Stimulated activated CD4-positive, alpha-beta T cell treated with anti-CD3 and anti-CD28 coated beads, Interleukin-2, amount 100 ng/mL, for 48 hours (primary cell): Measurements from ENCODE around the gene DOCK8.

Experiments used
- DNase-seq, 2 donors: peaks; one replicate each; pipeline ENCODE4 v3.0.0-alpha.2; 2020

The DOCK8 gene

GRCh38 chr9:431701-432100 lies 217.0 kb downstream of the DOCK8 start:
- no peak for DNase-seq

DNA sequence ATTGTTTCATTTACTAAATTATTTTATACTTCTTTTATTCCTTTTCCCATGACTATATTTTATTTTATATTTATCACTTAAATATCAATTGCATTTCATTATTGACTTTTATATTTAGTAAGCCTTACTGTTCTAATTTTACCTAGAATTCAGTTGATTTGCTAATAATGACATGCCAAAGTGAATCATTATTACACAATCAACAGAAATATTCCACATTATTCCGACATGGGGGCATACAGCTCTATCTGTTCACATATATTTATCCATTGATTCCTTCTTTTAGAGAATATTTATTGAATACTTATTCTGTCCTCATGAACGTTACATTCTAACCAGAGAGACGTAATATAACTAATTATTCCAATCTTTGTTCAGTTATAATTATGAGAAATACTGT lies 221.8 kb downstream of the DOCK8 start:
- no peak for DNase-seq

- no peak for DNase-seq
Observed at GRCh38 chr9:437066-437465, 222.4 kb downstream of the DOCK8 start.

DNA sequence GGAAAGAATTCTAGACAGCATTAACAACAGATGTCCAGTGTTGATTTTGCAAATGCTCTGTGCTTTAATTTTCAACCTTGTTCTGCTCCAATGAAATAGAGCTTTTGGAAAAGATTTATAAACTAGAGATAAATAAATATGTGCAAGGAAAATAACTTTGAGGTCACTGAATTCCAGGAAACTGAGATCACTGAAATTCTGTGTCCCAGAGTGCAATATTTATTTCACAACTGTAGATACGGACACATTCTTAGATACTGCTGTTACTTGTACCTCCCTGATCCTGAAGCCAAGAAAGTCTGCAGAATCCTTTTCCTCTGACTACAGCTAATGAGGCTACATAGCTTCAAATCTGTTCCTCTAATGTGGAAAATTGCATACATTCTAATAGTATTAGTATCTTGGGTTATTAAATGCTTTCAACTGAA lies 222.9 kb downstream of the DOCK8 start:
- no peak for DNase-seq

DNA sequence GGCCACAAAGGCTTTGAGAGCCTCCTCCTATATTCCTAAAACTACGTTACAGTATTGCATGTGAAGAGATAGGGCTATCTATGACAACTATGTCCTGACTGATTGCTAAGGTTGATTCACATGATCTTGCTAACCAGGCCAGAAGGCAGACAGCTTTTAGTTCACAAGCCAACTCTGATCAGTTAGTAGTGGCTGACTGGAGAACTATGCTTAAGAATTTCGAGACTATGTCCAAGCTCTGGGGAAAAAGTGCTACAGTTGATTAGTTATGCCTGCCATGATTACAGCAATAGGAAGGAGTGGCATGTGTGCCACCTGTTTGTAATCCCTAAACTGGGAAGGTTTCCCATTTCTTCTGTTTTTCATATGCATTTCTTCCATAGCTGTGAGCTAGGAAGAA lies 223.4 kb downstream of the DOCK8 start:
- no peak for DNase-seq

- DNase-seq, result no peak
Observed at GRCh38 chr9:438961-439768, 224.5 kb downstream of the DOCK8 start.

- no peak for DNase-seq
Observed at GRCh38 chr9:441126-441525, 226.5 kb downstream of the DOCK8 start.

DNA sequence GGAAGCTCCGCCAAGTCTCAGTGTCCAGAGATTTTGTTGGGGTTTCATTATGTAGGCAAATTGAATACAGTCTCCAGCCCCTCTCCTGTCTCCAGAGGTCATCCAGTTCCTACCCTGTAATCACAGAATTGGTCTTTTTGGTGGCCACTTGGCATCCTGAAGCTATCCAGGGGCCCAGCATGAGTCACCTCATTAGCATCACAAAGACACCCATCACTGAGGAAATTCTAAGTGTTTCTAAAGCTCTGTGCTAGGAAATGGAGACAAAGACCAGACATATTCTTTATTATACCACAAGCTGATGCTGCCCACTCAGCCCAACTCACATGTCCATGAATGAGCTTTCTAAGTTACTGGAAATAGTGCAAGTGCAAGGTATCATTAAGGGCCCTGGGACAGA lies 229.9 kb downstream of the DOCK8 start:
- DNase-seq, result no peak

DNA sequence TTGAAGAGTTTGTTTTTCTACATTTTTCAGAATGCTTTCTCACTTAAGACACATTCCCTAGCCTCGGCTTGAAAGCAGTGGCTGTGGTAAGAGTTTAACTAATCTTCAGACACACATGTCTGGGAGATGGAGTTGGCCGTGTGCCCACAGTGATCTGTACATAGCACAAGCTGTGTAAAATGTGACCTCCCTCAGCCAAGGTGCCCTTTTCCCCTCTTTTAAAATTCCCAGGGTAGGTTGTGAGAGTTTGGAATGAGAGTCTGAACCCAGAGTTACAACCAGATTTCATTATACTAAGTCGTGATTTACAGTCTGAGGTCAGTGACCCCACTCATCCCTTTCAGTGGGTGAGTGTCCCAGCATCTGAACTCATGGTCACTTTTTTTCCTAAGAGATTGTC lies 230.4 kb downstream of the DOCK8 start:
- DNase-seq, result no peak

DNA sequence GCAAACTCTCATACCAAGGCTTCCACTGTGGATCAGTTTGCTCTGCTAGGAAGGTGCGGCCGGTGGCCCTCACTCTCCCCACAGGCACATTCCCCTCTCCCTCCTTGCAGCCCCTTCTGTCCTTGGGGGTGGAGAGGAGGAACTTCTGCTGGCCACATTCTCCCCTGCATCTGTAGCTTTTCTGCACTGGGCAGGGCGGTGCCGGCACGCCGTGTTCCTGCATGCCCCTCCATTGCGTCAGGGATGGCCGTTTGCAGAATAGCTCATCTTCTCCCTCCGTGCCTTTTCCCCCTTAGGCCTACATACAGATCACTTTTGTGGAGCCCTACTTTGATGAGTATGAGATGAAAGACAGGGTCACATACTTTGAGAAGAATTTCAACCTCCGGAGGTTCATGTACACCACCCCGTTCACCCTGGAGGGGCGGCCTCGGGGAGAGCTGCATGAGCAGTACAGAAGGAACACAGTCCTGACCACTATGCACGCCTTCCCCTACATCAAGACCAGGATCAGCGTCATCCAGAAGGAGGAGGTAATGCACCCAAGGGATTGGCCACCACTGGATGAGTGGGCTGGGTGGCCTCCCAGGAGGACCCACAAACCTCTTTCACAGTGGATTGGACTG lies 231.5 kb downstream of the DOCK8 start:
- DNase-seq, result no peak

DNA sequence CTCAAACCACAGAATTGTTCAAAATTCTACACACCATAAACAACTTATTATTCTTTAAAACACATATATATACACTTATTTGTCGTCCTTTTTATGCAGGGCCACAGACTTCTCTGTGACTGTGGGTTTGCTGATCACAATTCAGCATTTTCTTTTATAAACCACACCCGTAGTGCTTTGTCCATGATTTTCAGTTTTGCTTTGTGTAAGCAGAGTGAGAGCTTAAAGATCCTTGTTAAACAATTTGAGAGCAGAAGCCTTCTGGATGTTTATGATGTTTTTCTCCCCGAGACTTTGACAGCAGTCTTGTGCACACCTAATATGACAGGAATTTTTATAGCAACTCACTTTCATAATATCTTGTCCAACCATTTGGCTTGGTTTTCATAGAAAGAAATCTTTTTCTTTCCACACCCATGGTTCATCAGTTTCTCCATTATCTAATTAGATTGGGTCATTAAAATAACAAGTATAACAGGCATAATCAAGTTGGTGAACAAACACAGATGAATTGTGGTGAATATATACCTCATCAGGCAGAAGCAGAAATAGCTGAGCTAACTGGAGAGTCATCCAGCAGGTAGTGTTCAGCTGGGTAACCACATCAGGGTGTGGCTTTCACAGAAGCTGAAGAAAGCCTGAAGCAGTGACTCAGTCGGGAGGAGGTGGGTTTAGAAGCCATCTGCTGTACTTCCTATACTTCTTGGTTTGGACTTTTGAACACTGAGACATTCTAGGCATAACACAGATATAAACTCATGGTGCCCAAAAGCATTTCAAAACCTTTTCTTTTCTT lies 232.8 kb downstream of the DOCK8 start:
- peak; percentile 36 to 41 for DNase-seq

DNA sequence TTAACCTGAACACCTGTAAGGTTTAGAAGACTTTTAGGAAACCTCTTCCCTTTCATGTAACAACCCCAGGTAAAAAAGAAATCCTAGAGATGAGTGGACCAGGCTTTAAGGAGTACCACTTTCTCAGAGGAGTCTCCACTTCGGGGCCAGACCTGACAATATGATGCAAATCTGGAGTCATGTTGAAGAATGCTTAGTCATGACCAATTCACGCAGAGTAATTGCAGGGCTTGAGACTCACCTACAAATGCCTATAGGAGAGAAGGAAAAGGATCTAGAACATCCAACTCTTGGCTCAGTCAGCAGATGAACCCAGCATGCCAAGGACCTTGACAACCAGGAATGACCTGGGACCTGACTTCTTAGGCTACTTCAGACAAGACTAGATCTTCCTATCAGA lies 235.4 kb downstream of the DOCK8 start:
- DNase-seq, result no peak

DNA sequence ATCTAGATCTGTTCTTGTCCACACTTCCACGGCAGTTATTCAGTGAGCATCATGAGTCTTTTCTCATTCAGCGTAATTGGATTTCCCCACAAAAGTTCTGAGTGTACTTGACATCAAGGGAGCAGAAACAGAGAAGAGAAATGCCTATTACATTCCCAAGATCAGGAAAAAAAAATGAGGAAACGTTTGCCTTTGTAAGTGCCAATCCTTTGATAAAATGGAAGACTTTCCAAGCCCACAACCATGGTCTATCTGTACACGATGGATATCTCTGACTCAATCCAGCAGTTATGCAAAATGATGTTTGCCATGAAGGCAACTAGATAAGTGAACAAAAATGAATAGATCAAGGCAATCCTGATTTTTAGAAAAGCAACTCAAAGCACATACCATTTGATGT lies 235.9 kb downstream of the DOCK8 start:
- no peak for DNase-seq

DNA sequence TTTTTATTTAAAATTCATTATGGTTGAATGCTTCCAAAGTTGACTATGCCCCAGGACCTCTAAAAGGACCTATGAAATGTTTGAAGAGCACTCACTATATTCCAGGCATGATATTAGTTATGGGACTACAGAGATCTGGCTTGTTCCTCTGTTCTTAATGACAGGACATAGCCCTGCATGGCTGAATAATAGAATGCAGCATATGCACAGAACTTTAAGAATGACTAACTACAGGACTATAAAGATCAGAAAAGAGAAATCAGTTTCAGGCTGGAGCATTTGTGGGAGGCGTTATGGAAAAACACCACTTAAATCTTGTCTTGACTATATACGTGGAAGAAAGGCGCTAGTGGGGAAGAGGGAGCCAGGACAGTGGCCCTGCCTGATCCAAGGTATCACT lies 239.2 kb downstream of the DOCK8 start:
- DNase-seq, result no peak

DNA sequence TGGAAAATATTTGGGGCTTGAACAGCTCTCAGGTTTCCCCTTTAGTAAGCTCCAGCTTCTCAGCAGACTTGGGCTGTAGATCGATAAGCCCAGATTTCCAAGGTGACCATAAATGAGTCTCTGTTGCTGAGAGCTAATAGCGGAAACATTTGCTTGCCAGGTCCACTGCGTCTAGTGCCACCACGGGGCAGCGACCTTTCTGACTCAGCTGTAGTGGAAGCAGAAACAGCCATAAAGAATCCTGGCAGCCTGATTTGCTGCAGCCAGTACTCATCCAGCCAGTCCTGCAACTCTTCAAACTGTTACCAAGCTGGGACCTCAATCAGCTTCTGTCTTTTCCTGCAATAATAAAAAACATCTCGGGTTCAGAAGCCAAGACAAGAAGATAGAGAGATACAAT lies 241.7 kb downstream of the DOCK8 start:
- no peak for DNase-seq

DNA sequence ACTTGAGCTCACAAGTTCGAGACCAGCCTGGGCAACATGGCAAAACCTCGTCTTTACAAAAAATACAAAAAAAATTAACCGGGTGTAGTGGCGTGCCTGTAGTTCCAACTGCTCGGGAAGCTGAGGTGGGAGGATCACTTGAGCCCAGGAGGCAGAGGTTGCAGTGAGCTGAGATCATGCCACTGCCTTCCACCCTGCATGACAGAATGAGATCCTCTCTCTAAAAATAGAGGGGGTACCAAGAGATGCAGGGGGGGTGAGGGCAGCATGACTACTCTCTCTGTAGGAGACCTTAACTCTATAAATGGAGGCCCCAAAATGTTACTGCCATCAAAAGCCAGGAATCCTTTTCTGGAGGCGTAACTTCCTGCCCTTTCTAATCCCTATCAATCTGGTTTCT lies 243.9 kb downstream of the DOCK8 start:
- DNase-seq, result no peak

- no peak for DNase-seq
Observed at GRCh38 chr9:459491-460444, 245.1 kb downstream of the DOCK8 start.

- no peak for DNase-seq
Observed at GRCh38 chr9:462121-462520, 247.5 kb downstream of the DOCK8 start.

DNA sequence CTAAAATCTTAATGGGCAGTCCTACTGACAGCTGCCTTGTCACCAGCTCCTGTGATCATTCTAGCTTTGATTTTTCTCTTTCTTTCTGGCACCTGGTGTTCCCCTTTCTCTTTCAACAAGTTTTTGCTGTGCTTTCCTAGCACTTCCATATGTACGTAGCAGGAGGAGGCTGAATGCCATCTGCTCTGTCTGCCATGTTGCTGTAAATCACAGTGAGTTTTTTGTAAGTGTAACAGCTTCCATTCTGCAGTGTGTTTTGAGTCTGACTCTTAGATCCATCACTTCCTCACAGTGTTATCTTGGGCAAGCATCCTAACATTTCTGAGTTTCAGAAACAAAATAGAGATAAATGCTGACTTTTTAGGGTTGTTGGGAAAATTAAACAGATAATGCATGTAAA lies 247.9 kb downstream of the DOCK8 start:
- no peak for DNase-seq

DNA sequence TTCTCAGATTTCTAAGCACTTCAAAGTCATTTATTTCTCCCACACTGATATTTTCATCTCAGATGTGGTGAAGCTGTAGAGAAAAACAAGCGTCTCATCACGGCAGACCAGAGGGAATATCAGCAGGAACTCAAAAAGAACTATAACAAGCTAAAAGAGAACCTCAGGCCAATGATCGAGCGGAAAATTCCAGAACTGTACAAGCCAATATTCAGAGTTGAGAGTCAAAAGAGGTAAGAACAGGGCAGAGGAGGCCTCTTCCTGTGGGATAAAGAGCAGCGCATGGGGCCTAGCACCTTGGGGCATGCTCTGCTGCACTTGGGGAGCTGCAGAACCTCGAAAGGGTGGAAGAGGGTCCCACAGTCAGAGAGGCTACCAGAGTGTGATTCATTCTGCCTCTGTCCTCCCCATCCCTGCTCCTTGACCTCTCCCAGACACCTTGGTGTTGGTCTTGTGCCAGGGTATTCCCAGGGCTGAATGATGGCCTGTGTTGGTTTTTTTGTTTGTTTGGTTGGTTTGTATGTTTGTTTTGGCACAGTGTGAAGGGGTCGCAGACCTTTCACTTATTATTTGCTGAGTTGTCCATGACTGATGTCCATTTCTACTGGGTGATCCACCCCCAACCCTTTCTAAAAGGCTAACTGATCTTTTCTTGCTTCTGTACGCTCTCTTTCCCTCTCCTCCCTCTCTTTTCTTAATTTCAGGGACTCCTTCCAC lies 248.9 kb downstream of the DOCK8 start:
- no peak for DNase-seq

DNA sequence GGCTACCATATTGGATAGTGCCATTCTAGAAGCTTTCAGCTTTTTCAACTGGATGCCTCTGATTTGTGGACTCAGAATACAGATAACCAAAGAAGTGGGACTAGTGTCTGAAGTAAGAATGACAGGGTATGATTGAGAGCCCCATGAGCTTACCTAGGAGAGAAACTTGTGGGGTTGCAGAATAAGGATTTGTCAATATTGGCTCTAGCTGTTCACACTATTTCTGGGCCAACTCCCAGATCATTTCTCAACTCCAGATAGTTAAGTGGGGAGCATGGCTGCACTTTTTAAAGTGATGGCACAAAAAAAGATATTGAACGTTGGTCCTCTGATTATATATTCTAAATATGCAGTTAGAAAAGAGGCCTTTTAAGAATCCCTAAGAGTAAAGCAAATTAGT lies 252.1 kb downstream of the DOCK8 start:
- DNase-seq, result no peak
